Globus pallidus (tissue), 1 donor: Measurements from ENCODE around the gene DBR1.
A peak's percentile ranks its signal among the peaks of the same experiment; 100 is the strongest.

Source experiments
- DNase-seq: peaks from one replicate; pipeline ENCODE4 v3.0.0-alpha.2; 2015; ENCODE audit warnings: low spot score

Gene DBR1, protein sequence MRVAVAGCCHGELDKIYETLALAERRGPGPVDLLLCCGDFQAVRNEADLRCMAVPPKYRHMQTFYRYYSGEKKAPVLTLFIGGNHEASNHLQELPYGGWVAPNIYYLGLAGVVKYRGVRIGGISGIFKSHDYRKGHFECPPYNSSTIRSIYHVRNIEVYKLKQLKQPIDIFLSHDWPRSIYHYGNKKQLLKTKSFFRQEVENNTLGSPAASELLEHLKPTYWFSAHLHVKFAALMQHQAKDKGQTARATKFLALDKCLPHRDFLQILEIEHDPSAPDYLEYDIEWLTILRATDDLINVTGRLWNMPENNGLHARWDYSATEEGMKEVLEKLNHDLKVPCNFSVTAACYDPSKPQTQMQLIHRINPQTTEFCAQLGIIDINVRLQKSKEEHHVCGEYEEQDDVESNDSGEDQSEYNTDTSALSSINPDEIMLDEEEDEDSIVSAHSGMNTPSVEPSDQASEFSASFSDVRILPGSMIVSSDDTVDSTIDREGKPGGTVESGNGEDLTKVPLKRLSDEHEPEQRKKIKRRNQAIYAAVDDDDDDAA

GRCh38 chr3:138174421-138175131, at the start of gene DBR1:
Gene DBR1 (minus strand): TSS chr3:138174921. CDS start chr3:138174795, 126 bp downstream.
- peak; percentile 60 for DNase-seq

- DNase-seq = no peak
These were observed 48.2 kb upstream of the DBR1 start for GRCh38 chr3:138222942-138223287.

GRCh38 chr3:138222131-138222941, 47.6 kb upstream of the DBR1 start:
- no peak for DNase-seq

- DNase-seq = no peak
These were observed 46.1 kb upstream of the DBR1 start for GRCh38 chr3:138220788-138221187.

DNA sequence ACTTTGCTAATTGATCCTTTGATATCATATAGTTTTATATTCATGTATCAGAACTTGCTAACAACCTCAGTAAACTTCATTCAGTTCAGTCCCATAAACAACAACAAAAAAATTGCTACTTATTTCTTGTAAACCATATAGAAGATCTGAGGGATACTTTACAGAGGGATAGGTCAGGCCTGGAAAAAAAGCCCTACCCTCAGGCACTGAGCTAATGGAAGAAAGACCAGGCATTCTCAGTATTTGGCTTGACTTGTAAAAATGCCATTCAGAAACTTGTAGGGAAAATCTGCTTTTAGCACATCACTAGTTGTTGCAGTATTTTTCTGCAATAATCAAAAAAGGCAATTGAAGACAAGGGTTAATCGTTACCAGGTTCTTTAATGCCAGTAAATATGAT, 45.5 kb upstream of the DBR1 start:
- no peak for DNase-seq

DNA sequence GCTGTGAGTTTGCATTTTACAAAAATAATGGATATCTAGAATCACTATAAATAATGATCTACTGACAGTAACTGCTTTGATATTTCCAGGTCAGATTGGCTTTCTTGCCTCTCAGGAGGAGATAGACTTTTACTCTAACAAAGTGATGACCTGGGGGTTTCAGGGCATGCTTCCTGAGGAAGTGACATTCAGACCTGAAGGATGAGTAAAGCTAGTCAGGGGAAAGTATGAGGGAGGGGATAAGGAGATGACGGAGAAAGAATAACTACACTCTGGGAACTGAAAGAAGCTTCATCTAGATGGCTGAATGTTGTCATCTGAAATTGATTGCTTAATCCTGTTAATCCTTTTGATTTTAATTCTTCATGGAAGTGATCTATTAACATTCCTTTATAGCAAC, 44.5 kb upstream of the DBR1 start:
- no peak for DNase-seq

DNA sequence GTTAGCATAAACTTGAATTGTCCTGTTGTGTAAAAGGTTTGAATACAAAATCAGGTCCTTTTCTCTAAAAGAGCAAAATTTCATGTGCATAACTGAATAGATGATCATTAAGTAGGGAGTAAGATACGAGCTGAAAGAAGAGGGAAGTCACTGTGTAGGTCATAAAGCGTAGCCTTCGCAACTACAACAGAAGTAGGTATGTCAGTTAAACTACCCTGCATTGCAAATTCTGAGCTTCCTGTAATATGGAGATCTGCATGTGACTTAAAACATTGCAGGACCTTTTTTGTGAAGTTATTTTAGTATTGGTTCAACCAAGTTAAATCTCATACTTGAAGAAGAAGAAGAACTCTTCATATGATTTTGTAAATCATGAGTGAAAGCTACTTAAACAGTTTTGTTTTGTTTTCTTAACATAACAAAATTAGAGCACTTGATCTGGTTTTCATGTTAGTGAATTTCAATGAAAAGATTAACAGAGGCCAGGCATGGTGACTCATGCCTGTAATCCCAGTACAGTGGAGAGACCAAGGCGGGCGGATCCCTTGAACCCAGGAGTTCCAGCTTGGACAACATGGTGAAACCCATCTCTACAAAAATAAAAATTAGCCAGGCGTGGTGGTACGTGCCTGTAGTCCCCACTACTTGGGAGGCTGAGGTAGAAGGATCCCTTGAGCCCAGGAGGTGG, 38.8 kb upstream of the DBR1 start:
- no peak for DNase-seq

DNA sequence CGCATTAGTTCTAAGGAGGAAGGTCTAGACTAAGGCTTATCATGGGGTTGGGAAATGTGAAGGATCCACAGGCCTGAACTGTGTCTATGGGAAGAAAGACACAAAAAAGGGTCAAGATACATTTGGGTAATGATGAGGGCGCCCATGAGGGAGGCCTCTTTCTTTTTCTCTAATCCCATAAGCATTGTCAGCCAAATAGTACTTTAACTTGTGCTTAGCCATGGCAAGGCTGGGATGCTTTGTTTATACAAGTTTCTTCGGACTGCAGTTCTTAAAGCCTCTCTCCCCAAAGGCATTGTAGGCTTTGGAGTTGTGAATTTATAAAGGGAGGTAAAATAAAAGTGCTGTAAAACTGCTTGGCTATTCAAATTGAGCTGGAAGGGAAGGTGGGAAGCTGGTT, 35.8 kb upstream of the DBR1 start:
- DNase-seq = no peak

GRCh38 chr3:138206196-138206595, 31.5 kb upstream of the DBR1 start:
- DNase-seq = no peak

GRCh38 chr3:138205527-138205926, 30.8 kb upstream of the DBR1 start:
- DNase-seq = no peak

DNA sequence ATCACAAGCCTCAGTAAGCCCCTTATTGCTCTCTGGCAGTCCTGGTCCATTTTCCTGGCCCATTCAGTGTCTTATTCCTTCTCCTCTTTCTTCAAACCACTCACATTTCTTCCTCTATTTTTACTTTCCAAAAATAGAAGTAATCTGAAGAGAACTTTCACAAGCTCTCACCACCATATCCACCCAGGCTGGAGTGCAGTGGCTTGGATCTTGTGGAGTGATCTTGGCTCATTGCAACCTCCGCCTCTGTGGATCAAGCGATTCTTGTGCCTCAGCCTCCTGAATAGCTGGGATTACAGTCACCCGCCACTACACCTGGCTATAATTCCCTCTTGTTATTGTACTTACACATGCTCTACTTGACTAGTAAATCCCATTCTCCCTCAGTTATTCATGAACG, 29.2 kb upstream of the DBR1 start:
- DNase-seq = no peak

- DNase-seq = no peak
These were observed 28.4 kb upstream of the DBR1 start for GRCh38 chr3:138202945-138203701.

GRCh38 chr3:138200424-138200823, 25.7 kb upstream of the DBR1 start:
- no peak for DNase-seq

DNA sequence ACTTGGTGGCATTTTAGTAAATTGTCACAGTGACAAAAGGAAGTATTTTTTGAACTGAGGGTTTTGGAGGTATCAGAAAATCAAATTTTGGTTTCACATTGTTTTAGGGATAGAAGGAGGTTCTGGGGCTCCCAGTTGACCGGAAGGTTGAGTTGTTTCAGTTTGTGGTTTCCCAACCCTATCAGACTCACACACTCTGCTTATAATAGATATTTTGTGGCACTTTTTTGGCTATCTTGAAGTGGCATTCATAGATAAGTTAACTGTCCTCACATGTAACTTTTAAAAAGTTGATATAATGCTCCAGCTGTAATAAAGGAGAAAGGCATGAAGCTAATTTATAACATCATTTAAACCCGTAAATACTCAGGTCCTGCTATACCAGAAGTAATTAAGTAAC, 25.1 kb upstream of the DBR1 start:
- no peak for DNase-seq

DNA sequence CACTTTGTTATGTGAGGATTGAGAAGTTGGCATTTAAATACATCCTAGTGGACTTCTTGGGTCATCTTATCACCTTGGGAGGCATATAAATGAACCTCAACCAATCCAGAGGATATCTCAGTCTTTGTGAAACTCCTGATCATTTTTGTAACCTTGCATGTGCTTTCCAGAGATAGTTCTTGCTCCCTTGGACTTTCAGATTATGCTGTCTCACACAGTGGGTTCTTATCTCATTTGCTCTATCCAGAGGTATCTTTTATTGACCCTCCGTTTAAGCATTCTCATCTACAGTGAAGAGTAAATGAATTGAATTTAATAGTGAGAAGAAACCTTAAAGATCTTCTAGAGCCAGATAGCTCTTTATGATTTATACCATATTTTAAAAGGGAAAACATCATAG, 22.8 kb upstream of the DBR1 start:
- DNase-seq = no peak

GRCh38 chr3:138197058-138197457, 22.3 kb upstream of the DBR1 start:
- peak; percentile 53 for DNase-seq

DNA sequence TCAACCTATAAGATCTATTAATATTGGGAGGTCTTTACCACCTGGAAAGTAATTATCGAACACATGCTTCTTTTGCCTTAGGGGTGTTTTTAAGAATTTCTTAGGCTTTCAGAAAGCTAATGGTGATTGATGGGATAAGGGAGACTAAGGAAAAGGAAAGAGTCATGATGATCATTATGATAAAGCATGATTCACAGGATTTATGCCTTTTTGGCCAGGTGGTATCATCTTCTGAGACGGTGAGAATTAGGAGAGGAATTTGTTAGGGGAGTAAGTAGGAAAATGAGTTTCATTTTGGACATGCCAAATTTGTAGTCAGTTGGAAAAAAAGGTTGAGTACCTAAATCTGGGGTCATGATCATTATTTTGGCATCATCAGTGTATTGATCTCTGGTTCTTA, 21.3 kb upstream of the DBR1 start:
- DNase-seq = no peak

DNA sequence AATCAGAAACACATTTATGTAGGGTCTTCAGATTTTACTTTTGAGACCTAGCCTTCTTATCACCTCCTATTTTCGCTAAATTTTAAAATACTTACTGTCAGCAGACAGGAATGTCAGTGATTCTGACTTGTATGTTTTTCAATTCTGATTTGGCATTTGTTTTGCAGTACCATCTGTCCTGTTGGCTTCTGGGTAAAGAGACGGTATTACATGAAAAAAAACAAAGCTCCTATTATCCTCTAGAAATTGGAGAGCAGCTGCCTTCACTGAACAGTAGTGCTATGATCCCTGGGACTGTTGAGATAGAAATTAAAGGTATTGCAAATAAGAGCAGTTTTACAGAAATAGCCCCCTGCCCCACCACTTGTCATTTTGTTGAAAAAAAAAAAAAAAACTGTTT, 20.8 kb upstream of the DBR1 start:
- peak; percentile 79 for DNase-seq

GRCh38 chr3:138188013-138188730, 13.5 kb upstream of the DBR1 start:
- no peak for DNase-seq

DNA sequence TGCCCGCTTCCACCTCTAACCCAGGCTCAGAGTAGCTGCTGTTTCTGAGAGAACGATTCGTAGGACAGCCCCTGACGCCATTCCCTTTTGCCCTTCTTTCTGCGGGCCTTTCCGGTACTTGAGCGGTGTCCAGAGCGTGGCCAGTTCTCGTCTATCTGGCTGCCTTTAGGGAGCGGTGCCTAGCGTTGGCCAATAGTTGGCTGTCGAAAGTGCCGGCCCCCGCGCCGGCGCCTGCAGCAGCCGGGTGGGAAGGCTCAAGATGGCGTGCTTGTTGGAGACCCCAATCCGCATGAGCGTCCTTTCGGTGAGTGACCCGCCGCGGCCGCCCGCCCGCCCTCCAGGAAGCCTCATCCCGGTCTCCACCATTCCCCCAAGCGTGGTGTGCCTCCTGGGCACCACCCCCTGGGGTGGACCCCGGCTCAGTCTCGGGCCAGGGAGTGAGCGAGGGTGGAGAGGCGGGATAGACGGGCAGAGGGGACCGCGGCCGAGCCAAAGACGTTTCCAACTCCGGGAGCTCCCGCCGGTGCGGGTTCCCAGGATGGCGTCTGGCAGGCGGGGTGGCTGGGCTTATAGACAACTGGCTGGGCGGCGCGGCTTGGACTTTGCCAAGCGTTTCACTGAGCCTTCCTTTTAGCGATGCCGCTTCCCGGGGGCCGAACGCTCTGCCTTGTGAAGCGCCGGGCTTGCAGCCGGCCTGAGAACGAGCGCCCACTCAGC, 12.7 kb upstream of the DBR1 start, which contains the start of gene ARMC8:
Gene ARMC8 (plus strand): TSS at position 6 of the 717 bp plus-strand sequence. CDS start 254 bp downstream, at position 260.
- peak; percentile 90 for DNase-seq
